Stimulated activated CD8-positive, alpha-beta memory T cell treated with anti-CD3 and anti-CD28 coated beads, Interleukin-12 subunit alpha, Interleukin-12 subunit beta, amount 100 ng/mL, for 24 hours (primary cell): Measurements from ENCODE around the gene CHID1.
A peak's percentile ranks its signal among the peaks of the same experiment; 100 is the strongest.

Experiments
- DNase-seq: peaks from one replicate; pipeline ENCODE4 v3.0.0-alpha.2; 2020; ENCODE audit errors: extremely low read depth

CHID1 gene

DNA sequence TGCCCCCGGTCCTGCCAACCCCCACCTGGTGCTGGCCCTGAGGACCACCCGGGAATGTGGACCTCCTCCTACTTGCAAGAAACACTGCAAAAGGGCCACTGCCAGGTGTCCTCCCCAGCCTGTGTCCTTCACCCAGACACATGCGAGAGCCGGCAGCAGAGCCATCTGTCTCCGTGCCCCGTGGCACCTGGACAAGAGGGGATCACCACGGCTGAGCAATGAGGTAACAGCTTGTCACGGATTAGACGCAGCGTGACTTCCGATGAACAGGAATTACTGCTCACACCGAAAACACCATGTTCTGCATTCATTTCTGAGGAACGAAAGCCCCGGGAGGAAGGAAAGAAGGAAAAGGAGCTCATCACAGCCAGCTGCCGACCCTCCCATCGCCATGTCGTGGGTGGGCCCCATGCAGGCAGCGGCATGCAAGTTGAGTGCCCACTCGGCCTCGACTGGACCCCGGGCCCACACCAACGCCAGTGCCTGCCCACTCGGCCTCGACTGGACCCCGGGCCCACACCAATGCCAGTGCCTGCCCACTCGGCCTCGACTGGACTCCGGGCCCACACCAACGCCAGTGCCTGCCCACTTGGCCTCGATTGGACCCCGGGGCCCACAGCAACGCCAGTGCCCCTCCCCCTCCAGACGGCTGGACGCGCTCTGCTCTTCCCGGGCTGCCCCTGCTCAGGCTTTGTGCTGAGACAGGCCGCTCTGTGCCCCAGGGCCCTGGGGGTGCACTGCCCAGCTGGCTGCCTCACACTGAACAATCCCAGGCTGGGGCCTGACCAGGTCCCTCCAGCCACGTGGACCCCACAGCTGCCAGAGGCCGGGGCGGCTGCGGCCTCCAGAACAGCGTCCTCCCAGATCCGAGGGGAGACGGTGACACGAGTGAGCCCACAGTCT is 22.0 kb downstream of the CHID1 start:
- DNase-seq, result no peak

DNA sequence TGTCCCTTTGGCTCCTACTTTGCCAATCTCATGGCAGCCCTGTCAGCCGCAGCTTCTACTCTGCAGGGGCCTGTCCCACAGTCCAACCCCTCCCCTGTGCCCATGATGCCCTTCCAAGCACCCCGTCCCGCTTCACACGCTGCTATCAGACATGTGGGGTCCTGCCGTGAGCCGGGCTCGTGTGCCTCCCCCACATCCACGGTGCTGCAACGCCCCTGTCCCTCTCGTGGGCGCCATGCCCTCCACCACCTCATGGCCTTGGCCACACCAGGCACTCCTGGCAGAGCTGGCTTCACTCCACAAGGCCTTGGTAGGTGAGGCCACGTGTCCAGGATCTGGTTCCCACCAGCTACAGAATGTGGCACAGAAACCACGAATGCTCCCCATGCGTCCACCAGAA is 23.0 kb downstream of the CHID1 start:
- DNase-seq, result no peak

DNA sequence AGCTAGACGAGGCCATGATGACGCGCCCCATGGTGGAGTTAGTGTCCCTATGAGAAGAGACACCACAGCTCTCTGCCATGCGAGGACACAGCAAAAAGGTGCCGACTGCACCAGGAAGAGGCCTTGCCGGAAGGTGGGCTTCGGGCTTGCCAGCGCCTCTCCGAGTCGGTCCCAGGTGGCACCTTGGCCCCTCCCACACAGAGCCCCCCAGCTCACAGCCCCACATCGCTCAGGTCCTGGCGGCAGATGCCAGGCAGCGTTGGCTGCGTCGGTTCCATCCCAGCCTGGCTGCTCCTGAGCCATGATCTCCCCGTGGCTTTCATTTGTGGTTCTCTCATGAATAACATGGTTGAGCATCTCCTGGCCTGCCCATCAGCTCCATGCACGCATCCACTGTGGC is 24.0 kb downstream of the CHID1 start:
- no peak for DNase-seq

DNA sequence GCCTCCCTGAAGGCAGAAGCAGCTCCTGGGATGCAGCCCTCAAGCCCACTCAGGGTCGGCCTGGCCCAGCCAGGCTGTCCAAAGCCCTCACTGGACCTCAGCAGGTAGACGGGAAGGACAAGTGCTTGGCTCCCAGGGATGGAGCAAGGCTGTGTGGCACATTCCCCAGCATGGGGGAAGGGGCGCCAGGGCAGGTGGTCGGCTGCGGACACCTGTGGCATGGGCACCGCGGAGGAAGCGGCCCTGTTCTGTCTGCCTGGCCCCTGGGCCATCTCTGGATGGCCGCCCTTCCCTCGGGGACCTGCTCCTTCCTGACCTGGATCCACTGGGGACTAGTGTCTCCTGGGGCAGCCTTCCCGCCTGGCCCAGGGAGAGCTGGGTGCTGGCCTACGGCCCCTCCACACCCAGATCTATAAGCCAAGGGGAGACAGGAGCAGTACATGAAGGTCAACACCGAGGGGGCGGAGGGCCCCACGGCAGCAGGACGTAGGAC is 26.0 kb downstream of the CHID1 start:
- DNase-seq, result no peak

DNA sequence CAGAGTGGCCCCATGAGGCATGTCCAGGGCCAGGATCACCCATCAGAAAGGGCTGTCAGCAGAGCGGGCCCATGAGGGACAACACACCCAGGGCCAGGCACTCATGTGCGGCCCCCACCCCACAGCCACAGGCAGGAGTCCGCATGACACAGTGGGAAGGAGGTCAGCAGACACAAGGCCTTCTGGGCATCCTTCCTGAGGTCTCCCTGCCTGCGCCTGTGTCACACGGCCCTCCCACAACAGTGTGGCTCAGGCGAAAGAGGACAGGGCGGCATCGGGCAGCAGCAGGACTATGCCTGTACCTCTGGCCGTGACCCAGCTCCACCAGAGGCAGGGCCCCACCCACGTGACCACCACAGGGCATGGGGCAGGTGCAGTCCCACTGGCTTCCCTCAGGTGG is 27.1 kb downstream of the CHID1 start:
- DNase-seq, result no peak

DNA sequence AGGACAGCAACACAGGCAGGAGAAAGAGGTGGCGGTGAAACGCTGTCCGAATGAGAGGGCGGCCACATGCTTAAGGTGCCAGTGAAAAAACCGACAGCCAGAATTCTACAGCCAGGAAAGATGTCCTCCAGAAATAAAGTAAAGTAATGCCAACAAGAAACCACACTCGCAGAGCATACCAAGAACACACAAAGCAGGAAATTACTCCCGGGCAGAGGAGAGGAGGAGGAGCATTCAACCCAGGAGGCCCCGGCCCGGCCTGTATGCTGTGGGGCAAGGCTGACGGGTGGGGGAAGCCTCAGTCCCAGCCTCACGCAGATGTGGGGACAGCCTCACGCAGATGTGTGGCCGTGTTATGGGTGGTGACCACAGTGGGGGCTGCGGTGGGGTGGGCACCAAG is 28.0 kb downstream of the CHID1 start:
- DNase-seq, result no peak

DNA sequence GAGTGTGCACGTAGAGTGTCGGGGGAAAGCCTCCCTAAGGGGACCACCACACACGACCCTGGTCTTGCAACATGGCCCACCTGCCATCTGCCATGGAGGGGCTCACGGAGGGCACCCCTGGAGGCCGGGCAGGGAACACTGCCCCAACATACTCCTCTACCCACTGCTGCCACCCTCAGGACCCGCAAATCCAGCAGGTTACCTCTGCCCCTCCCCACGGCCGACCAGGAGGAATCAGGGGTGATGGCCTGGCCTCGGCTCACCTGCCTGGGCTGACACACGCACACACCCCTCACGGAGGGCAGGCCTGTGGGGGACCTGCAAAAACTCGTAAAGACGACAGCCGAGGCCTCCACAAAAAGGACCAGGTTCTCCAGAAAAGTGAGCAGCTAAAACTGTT is 30.2 kb downstream of the CHID1 start:
- DNase-seq, result no peak

DNA sequence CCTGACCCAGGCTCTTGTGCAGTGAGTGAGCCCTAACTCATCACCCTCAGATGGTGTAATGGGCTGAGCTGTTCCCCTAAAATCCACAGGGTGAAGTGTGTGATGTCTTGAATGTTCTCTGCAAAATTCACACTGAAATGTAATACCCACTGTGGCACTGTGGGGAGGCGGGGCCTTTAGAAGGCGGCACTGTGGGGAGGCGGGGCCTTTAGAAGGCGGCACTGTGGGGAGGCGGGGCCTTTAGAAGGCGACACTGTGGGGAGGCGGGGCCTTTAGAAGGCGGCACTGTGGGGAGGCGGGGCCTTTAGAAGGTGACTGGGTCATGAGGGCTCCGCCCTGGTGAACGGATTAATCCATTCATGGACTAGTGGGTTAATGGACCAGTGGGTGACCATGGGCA is 33.0 kb downstream of the CHID1 start:
- peak; percentile 11 for DNase-seq

DNA sequence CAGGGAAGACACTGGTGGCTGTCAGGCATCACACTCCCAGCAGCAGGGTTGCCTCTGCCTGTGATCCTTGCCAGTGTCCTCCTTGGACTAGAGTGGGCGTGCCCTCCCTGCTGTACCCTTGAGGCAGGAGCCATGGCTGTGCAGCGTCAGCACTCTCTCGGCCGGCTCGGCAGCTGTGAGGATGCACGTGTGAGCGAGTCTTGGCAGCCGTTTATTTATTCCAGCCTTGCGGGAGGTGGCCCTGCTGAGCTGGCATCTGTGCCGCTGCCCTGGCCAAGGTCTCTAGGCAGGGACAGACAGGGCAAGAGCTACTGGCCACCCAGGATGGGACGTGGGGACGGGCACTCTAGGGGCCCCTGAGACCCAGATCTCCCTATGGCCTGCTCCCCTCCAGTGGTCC is 34.1 kb downstream of the CHID1 start:
- DNase-seq, result no peak

DNA sequence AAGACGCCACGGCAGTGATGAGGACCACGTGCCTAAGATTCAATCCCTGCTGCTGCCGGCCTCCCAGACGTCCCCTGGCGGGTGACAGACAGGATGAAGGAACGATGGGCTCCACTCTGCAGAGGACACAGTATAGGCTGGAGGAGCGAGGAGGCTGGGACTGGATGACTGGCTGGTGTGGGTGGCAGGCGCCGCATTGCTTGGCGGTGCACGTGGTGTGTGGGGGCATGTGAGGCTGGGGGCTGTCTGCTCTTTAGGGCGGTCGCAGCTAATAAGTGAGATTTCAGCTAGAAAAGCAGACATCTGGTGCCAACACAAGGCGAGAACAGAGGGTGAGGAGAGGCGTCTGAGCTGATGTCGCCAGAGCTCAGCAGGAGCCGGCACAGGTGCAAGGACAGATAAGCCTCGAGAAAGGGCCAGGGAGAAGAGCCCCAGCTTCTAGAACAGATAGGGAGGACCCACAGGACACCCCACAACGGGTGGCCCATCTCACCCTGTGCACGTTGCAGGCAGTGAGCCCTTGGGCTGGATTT is 34.8 kb downstream of the CHID1 start:
- no peak for DNase-seq

DNA sequence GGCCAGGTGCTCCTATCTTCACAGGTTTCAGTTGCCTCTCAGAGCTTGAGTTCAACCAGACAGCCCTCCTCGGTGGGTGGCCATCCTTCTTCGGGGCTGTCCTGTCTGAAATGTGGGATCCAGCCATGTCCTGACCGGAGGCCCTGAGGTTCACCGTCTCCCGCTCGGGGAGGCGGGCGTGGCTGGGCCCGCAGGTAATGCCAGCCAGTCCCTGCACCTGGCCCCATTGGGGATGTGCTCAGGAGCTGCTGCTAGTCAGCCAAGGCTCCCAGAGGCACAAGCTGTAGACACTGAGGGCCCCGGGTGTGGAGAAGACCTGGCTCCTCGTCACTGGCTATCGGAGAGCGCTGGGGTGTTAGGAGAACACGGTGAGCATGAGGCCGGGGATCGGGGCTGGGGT is 35.4 kb downstream of the CHID1 start:
- DNase-seq, result no peak

DNA sequence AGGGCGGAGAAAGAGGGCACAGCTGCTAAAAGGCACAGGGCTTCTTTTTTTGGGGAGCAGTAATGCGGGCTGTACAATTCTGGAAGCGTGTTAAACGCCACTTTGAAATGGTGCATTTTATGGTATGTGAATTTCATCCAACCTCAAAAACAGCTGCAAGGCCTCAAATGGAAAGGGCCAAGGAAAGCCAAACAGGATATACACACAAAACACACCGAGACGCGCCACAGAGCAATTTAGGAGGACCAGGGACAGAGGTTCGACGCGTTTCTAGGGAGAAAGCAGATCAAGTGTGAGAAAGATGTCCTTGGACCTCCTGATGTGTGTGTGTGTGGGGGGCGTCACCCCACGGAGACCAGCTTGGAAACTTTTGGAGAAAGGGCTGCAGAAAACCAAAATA is 36.9 kb downstream of the CHID1 start:
- no peak for DNase-seq

DNA sequence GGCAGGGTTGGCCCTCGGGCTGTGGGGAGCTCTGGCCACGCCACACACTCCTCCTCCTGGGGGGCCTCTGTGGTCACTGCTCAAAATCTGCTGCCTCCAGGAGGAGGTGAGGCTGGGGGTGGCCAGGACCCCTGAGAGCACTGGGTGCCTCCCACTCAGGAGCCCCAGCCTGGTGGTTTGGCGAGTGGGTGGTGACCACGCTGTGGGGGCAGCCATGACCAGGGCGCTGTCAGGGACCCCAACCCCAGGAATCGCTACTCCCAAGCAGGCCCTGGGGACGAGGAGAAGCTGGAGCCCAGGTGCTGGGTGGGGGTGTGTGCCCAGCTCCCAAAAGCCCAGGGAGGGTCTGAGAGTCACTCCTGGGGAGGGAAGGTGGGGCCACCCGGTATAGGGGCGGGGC is 37.8 kb downstream of the CHID1 start:
- DNase-seq, result no peak

DNA sequence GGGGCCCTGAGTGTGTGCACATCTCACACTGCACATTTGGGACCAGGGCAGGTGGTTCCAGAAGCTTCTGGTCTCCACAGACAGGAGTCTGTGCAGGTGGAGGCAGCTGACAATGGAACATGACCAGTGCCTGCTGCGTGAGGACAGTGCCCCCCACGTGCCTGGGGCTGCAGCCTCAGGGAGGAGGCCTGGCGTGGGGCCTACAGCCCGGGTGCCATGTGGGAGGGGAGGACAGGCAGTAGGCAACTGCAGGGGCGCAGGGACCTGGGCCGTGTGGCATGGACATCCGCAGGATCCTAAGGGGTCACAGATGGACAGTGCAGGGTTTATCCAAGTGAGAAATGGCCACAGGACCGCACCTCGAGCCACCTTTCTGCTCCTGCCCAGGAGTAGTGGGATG is 39.1 kb downstream of the CHID1 start:
- DNase-seq, result no peak

DNA sequence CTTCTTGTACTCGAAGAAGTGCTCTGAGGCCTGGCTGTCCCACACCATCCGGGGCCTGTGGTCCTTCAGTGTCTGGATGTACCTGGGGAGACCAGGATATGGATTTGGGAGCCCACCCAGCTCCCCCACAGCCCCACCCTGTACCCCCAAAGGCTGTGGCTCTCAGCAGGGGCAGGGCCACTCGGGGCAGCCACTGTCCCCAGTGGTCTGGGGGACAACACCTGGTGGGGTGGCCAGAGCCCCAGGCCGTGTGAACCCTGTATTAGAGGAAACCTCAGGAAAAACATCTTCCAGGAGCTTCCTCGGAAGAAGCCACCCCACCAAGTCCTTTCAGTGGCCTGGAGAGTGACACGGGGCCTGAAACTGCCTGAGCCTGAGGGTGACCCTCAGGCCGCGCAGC is 40.2 kb downstream of the CHID1 start:
- DNase-seq, result no peak

DNA sequence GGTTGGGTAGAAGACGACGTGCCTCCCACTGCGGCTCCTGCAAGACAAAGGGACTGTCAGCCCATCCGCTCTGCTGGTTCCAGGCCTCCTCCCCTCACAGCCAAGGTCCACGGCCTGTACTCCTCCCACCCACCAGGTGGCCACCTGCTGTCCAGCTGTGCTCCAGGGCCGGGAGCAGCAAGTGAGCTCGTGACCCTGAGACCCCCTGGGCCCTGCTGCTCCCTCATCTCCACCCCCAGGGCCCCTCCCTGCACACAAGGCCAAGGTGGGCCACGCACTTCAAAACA is 40.5 kb downstream of the CHID1 start:
- no peak for DNase-seq

DNA sequence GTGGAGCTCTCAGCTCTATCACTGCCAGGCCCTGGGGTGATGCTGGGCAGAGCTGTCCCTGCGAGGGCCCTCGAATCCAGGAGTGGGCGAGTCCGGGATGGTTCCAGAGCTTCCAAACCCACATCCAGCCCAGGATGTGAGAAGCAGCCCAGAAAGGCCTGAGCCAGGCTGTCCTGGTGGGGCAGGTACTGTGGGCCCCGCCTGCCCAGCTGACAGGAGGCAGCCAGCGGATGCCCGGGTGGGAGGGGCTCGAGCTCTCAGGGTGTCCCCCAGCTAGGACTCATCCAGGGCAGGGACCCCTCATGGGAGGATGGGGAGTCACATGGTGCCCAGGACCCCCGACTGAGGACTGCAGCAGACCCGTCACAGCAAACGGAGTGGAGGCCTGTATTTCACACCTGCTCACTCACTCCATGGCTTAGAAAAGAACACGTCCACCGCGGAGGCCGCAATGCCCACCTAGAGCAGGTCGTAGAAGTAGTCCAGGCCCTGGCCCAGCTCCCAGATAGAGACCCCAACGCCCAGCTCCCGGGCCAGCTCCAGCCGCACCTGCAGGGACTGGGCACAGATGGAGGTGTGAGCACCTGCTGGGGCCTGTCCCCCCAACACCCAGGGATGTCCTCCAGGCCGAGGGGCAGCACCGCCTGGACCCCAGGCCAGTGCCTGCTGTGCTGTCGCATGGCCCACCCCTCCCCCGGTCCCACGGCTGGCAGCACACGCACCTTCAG is 41.0 kb downstream of the CHID1 start:
- DNase-seq, result no peak

DNA sequence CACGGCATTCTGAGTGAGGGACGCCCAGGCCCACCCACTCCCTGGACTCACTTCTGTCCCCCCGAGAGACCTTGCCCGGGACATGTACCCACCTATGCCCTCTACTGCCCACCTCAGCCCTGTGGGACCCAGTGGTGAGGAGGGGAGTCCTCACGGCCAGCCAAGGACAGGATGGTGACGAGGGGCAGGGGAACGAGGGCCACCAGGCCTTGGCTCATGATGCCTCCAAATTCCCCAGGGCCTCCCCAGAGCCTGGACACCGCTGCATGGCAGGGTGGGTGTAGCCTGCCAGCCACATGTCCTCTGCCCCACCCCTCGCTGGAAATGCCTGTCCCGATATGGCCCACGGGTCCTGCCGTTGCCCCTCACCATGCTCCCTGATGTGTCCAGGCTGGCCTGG is 41.8 kb downstream of the CHID1 start:
- no peak for DNase-seq

DNA sequence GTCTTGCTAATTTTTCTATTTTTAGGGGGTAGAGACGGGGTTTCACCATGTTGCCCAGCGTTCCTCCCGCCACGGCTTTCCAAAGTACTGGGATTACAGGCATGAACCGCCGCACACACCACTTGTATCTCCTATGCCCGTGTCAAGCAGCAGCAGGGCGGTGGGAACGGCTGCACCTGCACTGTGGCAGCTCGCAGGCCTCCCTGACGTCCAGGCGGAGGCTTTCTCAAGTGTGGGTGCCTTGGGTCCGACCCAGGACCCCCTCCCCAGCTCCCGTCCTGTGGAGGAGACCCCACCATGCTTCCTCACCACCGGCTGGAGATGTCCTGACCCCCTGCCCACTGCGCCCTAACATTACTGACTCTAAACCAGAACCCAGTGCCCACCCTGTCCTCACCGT is 42.2 kb downstream of the CHID1 start:
- DNase-seq, result no peak

DNA sequence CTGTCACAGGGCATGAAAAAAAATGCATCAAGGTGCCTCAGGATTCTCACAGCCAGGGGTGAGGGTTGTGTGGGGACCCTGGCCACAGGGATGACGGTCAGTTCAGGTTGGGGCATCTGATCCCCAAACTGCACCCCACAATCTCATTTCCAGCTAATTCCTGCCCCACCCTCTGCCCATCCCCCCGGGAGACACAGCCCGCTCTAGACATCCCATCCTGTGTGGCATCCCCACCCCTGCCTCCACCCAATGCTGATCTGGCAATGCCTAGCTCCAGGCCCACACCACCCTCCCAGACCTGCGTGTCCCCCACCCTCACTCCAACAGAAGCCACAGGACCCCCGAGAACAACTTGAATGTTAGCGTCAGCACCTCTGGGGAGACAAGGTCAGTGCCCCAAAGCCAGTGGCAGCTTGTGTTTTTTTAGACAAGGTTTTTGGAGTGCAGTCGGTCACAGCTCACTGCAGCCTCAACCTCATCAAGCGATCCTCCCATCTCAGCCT is 42.7 kb downstream of the CHID1 start:
- DNase-seq, result no peak

DNA sequence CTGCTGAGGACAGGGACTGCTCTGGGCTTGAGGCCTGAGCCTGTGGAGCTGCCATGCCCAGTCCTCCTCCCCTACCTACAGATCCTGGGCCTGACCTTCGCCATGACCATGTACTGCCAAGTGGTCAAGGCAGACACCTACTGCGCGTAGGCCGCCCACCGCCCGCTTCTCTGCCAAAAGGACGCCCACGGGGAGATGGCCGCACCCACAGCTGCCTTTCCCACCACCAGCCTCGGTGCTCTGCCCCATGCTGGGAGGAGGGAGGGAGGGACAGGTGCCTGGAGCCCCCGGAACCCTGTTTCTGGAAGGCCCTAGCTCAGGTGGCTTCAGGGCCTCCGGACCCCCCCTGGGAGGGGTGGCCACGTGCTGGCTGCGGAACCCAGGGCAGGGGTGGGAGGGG is 44.1 kb downstream of the CHID1 start:
- DNase-seq, result no peak

DNA sequence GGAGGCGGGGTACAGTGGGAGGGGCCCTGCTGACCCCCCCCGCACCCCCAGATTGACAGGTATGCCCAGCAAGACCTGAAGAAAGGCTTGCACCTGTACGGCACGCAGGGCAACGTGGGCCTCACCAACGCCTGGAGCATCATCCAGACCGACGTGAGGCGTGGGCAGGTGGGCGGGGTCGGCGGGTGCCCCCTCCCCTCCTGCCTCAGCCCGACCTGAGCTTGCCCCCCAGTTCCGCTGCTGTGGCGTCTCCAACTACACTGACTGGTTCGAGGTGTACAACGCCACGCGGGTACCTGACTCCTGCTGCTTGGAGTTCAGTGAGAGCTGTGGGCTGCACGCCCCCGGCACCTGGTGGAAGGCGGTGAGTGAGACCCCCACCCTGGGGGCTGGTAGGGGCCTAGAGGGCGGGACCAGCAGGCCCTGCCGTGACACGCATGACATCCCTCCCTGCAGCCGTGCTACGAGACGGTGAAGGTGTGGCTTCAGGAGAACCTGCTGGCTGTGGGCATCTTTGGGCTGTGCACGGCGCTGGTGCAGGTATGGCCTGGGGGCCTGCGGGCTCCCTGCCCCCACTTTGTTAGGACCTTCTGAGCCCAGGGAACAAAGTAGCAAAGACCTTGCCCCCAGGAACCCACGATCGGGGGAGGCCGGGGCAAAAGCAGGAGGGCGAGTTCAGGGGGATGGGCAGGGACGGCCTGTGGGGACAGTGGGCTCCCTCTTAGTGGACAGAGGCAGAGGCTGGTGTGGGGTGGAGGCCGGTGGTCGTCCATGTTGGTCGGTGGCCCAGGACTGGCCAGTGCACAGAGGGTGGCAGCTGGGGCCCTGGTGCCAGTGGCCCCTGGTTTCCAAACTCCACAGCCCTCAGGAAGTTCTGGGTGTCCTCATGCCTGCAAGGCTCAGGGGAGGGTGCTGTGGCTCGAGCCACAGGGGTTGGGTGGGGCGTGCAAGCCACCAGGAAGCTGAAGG is 44.9 kb downstream of the CHID1 start:
- DNase-seq, result no peak
